Cardiac fibroblast (primary cell): Measurements from ENCODE around the gene NELL2.
A peak's percentile ranks its signal among the peaks of the same experiment; 100 is the strongest.

Experiments
- DNase-seq, 2 donors: peaks; one replicate each; pipeline versions ENCODE4 v3.0.0 to v3.0.0-alpha.2; 2010; ENCODE audit warnings: low read depth in 2 of 2
- H3K4me3 ChIP-seq, 2 donors: replicated peaks in 1 of 2; 1 replicate in 1 of 2; 2 replicates in 1 of 2; pipeline ENCODE4 v1.5.1; 2011; ENCODE audit warnings: low read depth in 2 of 2, low read length in 2 of 2, mild to moderate bottlenecking in 2 of 2, moderate library complexity in 1 of 2
- TF ChIP-seq, protein P1 (sequence below): IDR thresholded peaks from one replicate; pipeline ENCODE4 v1.5.1; 2011; ENCODE audit warnings: low read depth, mild to moderate bottlenecking, low read length, inconsistent platforms

The NELL2 gene

GRCh38 chr12:44780221-44780790 lies 95.8 kb downstream of the NELL2 start:
- no peak for DNase-seq
- TF ChIP-seq, protein P1, sequence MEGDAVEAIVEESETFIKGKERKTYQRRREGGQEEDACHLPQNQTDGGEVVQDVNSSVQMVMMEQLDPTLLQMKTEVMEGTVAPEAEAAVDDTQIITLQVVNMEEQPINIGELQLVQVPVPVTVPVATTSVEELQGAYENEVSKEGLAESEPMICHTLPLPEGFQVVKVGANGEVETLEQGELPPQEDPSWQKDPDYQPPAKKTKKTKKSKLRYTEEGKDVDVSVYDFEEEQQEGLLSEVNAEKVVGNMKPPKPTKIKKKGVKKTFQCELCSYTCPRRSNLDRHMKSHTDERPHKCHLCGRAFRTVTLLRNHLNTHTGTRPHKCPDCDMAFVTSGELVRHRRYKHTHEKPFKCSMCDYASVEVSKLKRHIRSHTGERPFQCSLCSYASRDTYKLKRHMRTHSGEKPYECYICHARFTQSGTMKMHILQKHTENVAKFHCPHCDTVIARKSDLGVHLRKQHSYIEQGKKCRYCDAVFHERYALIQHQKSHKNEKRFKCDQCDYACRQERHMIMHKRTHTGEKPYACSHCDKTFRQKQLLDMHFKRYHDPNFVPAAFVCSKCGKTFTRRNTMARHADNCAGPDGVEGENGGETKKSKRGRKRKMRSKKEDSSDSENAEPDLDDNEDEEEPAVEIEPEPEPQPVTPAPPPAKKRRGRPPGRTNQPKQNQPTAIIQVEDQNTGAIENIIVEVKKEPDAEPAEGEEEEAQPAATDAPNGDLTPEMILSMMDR, result no peak
- H3K4me3 ChIP-seq, result no peak overlapping the region

GRCh38 chr12:44779766-44780165 lies 96.3 kb downstream of the NELL2 start:
- TF ChIP-seq, protein P1, result no peak
- no peak for DNase-seq

GRCh38 chr12:44778863-44779262 lies 97.3 kb downstream of the NELL2 start:
- no peak overlapping the region for H3K4me3 ChIP-seq
- TF ChIP-seq, protein P1, result no peak
- no peak for DNase-seq

More at GRCh38 chr12:44779766-44780165, 96.3 kb downstream of the NELL2 start:
- no peak overlapping the region for H3K4me3 ChIP-seq

GRCh38 chr12:44777044-44777443 lies 99.1 kb downstream of the NELL2 start:
- no peak overlapping the region for H3K4me3 ChIP-seq
- TF ChIP-seq, protein P1, result no peak
- DNase-seq, result no peak

- no peak for DNase-seq
- no peak overlapping the region for H3K4me3 ChIP-seq
- TF ChIP-seq, protein P1, result no peak
Observed at GRCh38 chr12:44775901-44776300, 100.2 kb downstream of the NELL2 start.

- peak; percentile 7 for DNase-seq
- H3K4me3 ChIP-seq, result no peak overlapping the region
- TF ChIP-seq, protein P1, result peak; percentile 61
Observed at GRCh38 chr12:44774815-44775411, 101.2 kb downstream of the NELL2 start.
